ENCODE data around the gene CELSR1.

CELSR1 gene

DNA sequence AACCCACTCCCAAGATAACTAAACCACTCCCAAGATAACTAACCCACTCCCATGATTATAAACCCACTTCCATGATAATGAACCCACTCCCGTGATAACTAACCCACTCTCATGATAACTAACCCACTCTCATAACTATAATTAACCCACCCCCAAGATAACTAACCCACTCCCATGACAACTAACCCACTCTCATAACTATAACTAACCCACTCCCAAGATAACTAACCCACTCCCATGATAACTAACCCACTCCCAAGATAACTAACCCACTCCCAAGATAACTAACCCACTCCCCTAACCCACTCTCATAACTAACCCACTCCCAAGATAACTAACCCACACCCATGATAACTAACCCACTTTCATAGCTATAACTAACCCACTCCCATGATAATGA is 30.1 kb upstream of the CELSR1 start:
- TF ChIP-seq CTCF (IDR thresholded peaks at IDR 0.05; ENCODE audit: low read depth, low read length, missing control alignments), result no peak

DNA sequence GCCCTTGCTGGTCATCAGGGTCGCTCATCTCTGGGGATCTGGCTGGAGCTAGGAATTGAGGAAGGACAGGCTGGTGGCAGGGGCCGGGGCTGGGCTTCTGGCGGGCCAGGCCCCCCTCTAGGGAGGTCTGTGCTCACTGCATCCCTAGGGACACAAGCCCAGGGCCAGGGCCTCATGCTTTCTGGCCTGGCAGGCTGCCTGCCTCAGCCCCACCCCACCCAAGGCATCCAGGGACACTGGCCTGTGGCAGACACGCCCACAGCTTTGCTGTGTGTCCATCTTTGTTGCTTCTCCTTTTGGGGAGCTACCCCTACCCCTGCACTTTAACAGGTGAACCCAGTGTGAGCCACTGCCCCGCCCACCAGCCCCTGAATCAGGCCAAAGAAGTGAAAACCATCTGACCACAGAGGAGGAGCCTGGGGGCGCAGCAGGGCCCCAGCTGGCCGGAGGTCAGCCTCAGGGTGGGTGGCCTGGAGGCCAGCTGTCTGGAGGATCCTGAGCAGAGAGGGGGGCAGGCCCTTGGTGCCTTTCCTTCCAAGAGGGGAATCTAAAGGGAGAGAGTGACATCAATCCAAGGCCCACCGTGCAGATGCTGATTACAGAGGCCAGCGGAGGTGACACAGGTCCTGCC is 26.8 kb upstream of the CELSR1 start:
- TF ChIP-seq CTCF (IDR thresholded peaks at IDR 0.05; ENCODE audit: low read depth, low read length, missing control alignments), result no peak
- in situ Hi-C loops (cut with HindIII; ENCODE audit: low pct_ligation_motif_present, low sequenced_read_pairs), result no loop called here
- H3K36me3 ChIP-seq (replicated peaks), result no peaks in the 10 kb centered on the region
- no peak overlapping the region for H3K4me3 ChIP-seq (ENCODE audit: low read depth, low read length)
- no peak for DNase-seq
- H3K27me3 ChIP-seq (replicated peaks), result no peaks in the 10 kb centered on the region
- no peak overlapping the region for H3K27ac ChIP-seq

More for the DNA sequence above, 30.1 kb upstream of the CELSR1 start:
- no peak overlapping the region for H3K27ac ChIP-seq
- no peak overlapping the region for H3K4me3 ChIP-seq (ENCODE audit: low read depth, low read length)
- no peaks in the 10 kb centered on the region for H3K27me3 ChIP-seq (replicated peaks)
- DNase-seq, result no peak
- in situ Hi-C loops (cut with HindIII; ENCODE audit: low pct_ligation_motif_present, low sequenced_read_pairs), result no loop called here
- no peaks in the 10 kb centered on the region for H3K36me3 ChIP-seq (replicated peaks)

DNA sequence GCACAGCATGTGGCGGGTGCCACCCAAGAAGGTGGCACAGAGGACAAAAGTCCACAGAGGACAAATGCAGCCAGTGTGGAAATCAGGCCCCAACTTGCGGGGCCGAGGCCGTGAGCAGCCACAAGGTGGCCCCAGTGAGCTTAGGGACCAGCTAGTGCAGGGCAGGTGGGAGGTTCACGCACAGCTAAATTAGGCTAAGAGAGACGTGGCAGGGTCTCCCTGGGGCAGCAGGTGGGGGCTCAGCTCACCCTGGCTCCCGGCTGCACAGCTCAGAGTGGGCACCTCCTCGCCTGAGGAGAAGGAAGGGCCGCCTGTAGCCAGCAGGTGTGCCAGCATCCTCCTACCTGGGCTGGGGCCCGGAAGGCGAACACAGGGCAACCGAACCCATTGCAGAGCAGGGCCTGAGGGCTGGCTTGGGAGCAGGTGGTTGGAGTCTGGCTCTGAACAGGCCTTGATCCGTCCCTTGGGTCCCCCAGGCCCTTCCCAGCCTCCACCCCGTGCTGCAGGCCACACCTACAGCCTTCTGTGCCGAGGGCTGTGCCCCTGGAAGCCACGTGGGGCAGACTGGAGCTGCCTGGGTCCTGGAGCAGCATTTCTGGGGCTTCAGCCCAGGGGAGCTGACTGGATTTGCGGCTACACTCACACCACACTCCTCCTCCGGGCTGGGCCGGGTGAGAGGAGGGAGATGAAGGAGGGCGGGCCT is 26.1 kb upstream of the CELSR1 start:
- no peaks in the 10 kb centered on the region for H3K27me3 ChIP-seq (replicated peaks)
- peak; percentile 92 for TF ChIP-seq CTCF (IDR thresholded peaks at IDR 0.05; ENCODE audit: low read depth, low read length, missing control alignments)
- in situ Hi-C loops (cut with HindIII; ENCODE audit: low pct_ligation_motif_present, low sequenced_read_pairs), result no loop called here
- DNase-seq, result peak; percentile 32
- no peak overlapping the region for H3K4me3 ChIP-seq (ENCODE audit: low read depth, low read length)
- no peaks in the 10 kb centered on the region for H3K36me3 ChIP-seq (replicated peaks)
- H3K27ac ChIP-seq, result no peak overlapping the region

GRCh38 chr22:46561435-46561905 is 24.1 kb upstream of the CELSR1 start:
- in situ Hi-C loops (cut with HindIII; ENCODE audit: low pct_ligation_motif_present, low sequenced_read_pairs), result no loop called here
- no peak overlapping the region for H3K4me3 ChIP-seq (ENCODE audit: low read depth, low read length)
- no peak for DNase-seq
- H3K27me3 ChIP-seq (replicated peaks), result no peaks in the 10 kb centered on the region
- no peak for TF ChIP-seq CTCF (IDR thresholded peaks at IDR 0.05; ENCODE audit: low read depth, low read length, missing control alignments)
- H3K27ac ChIP-seq, result no peak overlapping the region
- no peaks in the 10 kb centered on the region for H3K36me3 ChIP-seq (replicated peaks)

DNA sequence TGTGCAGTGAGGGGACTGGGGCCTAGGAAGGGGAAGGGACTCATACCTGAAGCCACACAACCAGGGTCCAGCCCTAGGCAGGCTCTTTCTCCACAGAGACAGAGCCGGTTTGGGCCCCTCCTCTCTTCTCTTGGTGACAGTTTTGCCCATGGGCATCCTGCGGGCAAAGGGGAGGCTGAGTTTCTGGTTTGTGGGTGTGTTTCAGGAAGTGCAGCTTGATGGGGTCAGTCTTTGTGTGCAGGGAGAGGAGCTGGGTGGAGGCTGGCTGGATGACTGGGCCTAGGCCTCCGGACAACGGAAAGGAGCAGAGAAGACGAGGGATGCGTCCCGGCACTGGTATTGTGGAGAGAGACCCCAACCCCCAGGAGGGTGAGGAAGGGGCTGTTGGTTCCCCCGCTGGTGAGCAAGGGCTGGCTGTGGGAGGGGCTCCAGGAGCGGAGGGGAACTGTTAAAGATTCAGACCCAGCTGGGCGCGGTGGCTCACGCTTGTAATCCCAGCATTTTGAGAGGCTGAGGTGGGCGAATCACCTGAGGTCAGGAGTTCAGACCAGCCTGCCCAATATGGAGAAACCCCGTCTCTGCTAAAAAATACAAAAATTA is 23.4 kb upstream of the CELSR1 start:
- DNase-seq, result no peak
- H3K36me3 ChIP-seq (replicated peaks), result no peaks in the 10 kb centered on the region
- no peak for TF ChIP-seq CTCF (IDR thresholded peaks at IDR 0.05; ENCODE audit: low read depth, low read length, missing control alignments)
- in situ Hi-C loops (cut with HindIII; ENCODE audit: low pct_ligation_motif_present, low sequenced_read_pairs), result no loop called here
- no peaks in the 10 kb centered on the region for H3K27me3 ChIP-seq (replicated peaks)
- no peak overlapping the region for H3K4me3 ChIP-seq (ENCODE audit: low read depth, low read length)
- H3K27ac ChIP-seq, result no peak overlapping the region

All from brain microvascular endothelial cell (primary cell).